HG03064 (cell line): ENCODE data around the gene TTBK1.

Source experiments
- ATAC-seq: cut with Tn5 transposase; IDR thresholded peaks from one replicate; pipeline ENCODE4 v1.9.1; 2021; ENCODE audit warnings: low read depth; ENCODE audit not compliant: unreplicated experiment

Gene TTBK1

DNA sequence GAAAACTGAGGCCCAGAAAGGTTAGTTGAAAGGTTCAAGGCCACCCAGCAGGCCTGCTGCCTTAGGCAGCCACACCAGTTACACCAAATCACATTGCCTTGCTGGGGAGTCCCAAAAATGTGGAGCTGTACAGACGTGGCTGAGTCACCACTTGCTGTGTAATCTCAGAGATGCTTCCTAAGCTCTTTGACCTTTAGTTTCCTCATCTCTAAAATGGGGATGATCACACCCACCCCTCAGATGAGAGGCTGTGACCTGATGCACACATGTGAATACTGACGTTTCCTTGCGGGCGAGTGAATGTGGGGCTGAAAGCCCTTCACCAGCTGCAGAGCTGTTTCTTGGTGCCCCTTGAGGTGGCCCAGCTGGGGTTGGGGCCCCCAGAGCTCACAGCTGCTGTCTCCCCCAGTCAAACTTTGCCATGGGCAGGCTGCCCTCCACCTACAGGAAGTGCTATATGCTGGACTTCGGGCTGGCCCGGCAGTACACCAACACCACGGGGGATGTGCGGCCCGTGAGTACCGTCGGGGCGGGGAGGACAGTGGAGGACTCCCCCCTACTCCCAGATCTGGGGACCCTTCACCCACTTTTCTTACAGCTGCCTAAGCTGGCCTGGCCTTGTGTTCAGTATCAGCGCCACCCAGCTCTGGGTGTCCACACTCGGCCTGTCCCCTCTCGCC is 11.0 kb downstream of the TTBK1 start:
- ATAC-seq = no peak

DNA sequence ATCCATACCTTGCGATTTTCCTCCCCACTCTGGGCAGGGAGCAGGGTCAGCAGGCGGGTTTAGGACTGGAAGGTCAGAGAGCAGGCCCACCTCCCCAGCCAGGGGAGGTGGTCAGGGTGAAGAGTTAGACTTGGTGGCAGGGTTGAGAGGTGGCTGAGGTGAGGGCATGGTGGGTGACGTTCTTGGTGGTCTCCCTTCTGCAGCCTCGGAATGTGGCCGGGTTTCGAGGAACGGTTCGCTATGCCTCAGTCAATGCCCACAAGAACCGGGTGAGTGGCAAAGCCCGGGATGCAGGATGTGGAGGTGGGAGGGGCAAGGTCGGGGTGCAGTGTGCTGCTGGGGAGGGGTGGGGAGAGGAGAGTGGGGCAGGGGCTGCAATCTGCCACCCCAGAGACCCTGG is 11.6 kb downstream of the TTBK1 start:
- no peak for ATAC-seq

DNA sequence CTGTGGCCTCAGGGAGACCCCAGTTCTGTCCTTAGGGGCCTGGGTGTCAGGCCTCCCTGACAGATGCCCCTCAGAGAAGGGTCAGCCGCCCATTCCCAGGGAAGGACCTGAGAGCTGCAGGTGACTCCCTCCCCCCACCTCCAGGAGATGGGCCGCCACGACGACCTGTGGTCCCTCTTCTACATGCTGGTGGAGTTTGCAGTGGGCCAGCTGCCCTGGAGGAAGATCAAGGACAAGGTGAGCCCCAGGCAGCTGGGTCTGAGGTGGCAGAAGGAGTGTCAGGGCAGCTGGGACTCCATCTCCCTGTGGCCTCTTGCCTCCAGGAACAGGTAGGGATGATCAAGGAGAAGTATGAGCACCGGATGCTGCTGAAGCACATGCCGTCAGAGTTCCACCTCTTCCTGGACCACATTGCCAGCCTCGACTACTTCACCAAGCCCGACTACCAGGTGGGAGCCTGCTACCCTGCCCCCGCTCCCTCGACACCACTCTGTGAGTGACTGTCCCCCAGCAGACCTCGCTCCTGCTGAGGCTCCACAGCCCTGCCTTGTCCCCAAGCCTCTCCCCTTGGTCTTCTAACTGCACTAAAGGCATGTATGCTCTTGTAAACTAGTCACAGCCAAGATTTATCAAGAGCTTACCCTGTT is 12.2 kb downstream of the TTBK1 start:
- ATAC-seq = no peak

DNA sequence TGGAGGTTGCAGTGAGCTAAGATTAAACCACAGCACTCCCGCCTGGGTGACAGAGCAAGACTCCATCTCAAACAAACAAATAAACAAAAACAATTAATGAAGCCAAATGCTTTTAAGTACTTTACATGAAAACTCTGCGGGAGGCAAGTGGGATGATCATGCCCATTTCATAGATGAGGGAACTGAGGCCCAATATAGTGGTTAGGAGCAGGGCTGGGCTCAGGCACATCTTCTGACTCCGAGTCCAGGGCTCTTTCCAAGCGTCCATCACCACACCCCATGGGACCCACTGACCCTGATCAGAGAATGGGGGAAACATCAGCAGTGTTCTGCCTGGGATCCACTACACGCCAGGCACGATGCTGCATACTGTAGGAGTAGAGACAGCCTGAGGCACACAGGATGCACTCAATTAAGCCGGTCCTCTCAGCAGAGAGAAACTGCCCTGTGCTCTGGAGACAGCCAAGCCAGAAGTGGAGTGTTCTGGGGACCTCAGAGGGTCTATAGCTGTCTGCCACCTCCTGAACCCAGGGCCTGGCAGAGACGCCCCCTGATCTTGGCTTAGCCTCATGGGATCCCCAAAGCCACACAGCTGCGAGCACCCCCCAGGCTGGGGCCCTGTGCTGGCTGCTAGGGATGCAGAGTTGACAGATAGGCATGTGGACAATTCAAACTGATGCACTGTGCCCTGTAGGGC is 13.5 kb downstream of the TTBK1 start:
- ATAC-seq = no peak

DNA sequence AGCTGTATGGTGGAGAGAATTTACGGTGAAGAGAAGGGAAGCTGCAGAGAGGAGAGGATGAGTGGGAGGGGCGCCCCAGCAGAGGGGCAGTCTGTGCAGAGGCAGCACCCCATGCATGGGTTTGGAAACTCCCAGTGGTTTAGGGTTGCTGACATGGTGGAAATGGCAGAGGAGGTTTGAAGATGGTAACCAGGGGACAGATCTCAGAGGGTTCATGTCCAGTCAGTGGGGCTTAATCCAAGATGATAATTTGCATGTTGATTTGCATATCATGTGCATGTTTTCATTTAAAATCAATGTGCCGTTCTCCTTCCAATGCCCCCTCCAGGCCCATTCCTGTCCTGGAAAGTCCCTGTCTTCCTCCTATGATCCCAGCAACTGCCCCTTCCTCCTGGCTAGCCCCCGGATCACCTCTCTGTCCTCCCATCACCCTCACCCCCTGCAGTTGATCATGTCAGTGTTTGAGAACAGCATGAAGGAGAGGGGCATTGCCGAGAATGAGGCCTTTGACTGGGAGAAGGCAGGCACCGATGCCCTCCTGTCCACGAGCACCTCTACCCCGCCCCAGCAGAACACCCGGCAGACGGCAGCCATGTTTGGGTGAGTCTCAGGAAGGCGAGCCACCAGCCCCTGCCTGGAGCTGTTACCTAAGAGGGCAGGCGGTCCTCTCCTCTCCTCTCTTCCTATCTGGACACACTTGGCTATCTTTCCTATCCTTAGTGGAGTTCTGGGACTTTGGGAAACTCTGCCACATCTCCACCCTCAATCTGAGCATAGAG is 14.3 kb downstream of the TTBK1 start:
- ATAC-seq = no peak

DNA sequence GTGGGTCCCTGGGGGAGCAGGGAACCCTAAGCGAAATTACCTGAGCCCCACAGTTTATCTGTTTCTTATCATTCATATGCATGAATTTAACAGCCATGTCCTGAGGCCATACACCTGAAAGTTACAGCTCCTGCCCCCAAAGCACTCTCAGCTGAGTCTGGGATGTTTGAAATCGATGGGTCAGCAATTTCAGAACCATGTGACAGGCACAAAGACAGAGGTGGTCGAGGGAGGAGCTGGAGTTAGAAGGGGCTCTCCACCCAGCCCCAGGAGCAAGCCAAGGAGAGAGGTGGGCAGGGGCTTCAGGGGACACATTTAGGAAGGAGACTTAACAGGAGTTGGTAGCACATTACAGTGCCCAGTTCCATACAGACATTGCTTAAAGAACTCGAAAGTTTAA is 14.9 kb downstream of the TTBK1 start:
- no peak for ATAC-seq

DNA sequence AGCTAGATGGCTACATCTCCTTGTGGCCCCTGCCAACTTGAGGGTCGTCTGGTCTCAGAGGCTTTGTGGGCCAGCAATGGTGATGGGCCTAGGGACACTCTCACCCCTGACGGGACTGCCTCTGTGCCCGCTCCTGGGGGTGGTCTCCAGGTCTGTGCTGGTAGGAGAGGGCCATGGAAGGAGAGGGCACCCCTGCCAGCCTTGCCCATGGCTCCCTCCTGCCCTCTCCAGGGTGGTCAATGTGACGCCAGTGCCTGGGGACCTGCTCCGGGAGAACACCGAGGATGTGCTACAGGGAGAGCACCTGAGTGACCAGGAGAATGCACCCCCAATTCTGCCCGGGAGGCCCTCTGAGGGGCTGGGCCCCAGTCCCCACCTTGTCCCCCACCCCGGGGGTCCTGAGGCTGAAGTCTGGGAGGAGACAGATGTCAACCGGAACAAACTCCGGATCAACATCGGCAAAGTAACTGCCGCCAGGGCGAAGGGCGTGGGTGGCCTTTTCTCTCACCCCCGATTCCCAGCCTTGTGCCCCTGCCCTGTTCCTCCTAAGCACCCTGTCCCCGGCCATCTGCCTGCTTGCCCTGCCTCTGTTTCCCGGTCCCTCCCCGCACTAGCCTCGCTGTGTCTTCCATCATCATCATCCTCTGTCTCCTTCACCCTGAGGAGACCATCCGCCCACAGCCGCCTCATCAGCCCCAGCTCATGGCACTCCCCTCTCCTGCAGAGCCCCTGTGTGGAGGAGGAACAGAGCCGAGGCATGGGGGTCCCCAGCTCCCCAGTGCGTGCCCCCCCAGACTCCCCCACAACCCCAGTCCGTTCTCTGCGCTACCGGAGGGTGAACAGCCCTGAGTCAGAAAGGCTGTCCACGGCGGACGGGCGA is 15.8 kb downstream of the TTBK1 start:
- ATAC-seq = no peak

DNA sequence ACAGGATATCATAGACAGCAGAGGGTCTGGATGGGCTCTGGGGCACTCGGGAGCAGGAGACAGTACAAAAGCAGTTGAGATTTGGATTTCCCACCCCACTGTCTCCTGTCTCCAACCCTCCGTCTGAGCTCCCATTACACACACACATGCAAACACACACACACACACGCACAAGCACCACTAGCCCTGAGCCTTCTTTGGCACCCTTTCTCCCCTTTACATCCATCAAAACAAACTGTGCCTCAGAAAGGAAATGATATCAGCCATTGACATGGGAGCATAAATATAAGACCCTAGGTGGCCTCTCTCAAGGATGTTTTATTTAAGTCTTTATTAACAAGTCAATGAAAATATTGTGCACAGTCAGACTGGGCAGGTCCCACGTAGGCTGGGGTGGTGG is 17.5 kb downstream of the TTBK1 start:
- no peak for ATAC-seq

DNA sequence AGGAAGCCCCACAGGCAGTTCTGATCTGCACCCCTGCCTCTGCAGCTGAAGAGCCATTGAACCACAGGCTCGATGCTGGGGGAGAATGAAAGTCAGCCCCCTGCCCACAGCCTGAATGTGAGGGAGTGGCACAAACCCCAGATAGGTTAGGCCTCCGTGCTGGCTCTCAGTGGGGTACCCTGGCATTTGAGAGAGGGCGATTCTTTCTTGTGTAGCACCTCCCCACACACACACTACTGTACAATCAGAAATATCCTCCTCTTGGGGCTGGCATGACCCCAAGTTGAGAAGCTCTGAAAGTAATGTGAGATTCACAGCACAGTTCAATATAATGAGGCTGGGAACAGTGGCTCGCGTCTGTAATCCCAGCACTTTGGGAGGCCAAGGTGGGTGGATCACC is 17.9 kb downstream of the TTBK1 start:
- ATAC-seq = no peak

DNA sequence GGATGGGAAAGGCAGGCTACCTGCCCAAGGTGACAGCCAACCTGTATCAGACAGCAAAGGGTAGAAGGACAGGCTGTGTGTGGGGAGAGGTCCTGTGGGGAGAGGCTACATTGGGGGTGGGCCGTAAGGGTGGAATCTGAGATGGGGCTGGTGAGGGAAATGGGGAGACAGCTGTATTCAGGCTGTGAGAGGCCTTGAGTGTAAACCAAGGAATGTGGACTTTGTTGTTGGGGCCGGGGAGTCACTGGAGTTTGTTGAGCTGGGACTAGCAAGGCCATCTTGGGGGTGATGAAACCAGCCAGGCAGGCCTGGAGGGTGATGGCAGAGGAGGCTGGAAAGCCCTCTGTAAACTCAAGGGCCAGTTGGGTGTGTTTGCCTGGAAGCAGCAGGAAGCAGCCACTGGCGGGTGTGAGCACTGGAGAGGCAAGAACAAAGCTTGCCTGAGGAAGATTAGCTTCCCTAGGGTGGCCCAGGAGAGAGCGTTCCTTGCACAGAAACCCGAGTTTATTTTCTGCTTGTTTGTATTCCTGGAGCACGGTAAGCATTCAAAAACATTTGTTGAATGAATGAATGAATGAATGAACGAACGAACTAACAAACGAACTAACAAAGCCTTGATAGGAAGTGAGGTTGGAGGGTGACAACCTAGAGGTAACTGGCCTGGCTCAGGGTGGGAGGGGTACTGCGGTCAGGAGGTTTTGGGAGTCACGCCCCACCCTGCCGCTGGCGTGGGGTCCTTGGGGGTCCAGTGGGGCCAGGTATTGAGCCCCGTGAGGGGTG is 18.9 kb downstream of the TTBK1 start:
- ATAC-seq = no peak

DNA sequence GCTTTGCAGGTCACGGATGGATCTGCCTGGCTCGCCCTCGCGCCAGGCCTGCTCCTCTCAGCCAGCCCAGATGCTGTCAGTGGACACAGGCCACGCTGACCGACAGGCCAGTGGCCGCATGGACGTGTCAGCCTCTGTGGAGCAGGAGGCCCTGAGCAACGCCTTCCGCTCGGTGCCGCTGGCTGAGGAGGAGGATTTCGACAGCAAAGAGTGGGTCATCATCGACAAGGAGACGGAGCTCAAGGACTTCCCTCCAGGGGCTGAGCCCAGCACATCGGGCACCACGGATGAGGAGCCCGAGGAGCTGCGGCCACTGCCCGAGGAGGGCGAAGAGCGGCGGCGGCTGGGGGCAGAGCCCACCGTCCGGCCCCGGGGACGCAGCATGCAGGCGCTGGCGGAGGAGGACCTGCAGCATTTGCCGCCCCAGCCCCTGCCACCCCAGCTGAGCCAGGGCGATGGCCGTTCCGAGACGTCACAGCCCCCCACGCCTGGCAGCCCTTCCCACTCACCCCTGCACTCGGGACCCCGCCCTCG is 19.6 kb downstream of the TTBK1 start:
- no peak for ATAC-seq

DNA sequence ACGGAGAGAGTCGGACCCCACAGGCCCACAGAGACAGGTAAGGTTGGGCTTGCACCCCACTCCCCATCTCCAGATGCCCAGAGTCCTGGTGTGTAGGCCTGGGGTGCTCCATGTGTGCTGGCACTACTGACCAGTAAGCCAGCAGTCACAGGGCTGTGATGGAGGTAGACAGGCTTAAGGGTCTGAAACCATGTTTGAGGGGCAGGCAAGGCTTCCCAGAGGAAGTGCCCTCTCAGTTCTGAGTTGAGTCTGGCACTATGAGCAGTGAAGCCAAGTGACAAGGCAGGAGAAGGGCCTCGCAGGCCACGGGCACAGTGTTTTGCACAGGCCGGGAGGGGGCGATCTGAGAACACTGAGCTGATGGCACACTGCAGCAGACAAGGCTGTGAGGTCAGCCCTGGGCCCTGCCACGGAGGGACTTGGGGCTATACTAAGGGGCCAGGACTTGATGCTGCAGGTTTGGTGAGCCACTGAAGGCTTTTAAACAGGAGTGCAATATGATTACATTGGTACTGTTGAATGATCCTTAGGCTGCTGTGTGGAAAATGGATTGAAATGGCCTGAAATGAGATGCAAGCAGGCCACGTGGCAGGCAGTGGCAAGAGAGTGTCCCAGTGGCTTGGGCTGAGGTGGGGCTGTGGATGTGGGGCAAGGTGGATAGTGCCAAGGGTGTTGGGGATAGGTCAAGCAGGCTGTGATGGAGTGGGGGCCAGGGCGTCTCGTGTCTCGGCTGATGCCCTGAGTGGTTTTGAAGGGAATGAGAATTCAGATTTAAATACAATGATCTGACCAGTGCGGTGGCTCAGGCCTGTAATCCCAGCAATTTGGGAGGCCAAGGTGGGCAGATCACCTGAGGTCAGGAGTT is 20.3 kb downstream of the TTBK1 start:
- ATAC-seq = no peak

DNA sequence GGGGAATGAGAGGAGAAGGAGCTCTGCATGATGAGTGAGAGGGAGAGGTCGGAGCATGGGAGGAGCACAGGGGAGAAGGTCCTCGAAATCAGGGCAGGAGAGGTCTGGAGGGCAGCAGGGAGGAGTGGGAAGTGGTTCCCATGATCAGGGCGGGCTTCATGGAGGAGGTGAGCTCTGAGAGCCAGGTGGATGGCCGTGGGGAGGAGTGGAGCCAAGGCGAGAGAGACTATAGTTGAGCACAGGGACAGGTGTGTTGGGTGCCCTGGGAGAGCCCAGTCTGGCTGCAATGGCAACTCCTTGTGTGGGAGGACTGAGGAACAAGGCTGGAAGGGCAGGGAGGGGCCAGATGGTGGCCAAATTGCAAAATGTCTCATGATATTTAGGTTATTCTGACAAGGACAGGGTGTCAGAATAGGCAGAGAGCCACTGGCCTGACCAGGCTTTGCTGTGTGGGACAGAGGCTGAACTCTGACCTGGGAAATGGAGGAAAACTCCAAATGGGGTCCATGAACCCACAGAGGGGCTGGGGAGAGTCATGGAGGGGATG is 21.4 kb downstream of the TTBK1 start:
- ATAC-seq = no peak

DNA sequence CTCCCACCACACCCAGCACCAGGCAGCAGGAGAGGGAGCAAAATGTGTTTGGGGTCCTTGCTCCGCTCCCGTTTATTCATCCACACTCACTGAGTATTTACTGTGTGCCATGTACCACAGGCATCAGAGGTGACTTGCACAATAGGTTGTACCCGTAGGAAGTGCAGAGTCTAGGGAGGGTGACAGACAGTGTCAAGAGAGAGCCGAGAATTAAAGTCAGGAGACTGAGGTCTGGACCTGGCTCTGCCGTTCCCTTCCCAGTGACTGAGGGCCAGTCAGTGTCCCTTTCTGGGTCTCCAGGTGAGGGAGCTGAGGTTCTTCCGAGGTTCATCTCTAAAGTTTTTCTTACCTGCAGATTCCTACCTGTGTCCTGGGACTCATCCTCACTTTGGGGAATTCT is 22.3 kb downstream of the TTBK1 start:
- no peak for ATAC-seq

DNA sequence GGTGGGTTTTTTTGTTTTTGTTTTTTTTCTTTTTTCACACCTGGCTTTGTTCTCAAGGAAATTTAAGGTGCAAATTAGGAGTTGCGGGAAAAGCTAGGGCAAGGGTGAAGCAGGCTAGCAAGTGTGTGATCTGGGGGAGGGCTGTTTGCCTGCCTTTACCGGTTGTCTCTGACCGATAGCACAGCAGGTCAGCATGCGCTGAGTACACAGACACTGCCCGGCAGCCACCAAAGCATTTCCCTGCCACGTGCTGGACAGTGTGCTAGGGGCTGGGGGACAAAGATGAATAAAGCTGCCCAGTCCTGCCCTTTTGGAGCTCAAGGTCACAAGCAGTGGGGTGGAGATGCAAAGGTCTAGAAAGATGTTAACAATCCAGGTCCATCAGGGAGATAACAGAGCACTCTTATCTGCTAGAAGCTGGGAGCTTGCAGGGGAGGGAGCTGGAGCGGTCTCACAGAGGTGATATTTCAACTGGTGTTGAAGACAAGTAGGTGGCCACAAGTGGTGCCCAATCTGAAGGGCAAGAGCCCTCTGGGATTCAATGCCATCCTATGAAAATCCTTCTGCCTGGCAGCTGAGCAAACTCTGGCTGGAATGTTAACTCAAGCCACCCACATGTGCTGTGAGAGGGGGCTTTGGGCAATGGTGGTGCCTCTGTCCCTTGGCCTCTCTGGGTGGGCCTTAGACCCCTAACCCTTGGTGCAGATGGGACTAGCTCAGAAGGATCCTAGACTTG is 24.5 kb downstream of the TTBK1 start:
- no peak for ATAC-seq

DNA sequence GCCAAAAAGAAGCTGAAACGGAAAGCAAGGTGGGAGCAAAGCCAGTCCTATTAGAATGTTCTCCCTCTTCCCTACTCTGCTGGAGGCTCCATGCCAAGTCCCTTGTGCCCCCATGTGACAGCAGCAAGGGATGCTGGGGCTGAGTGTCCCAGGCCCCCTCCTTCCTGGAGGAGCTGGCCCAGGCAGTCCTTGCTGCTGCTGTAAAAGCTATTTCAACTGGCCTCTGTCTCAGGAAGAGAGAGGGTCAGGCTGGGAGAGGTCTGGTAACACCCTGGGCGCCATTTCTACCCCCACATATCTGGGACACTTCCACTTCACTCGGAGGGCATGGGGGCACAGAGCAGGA is 25.0 kb downstream of the TTBK1 start:
- no peak for ATAC-seq

DNA sequence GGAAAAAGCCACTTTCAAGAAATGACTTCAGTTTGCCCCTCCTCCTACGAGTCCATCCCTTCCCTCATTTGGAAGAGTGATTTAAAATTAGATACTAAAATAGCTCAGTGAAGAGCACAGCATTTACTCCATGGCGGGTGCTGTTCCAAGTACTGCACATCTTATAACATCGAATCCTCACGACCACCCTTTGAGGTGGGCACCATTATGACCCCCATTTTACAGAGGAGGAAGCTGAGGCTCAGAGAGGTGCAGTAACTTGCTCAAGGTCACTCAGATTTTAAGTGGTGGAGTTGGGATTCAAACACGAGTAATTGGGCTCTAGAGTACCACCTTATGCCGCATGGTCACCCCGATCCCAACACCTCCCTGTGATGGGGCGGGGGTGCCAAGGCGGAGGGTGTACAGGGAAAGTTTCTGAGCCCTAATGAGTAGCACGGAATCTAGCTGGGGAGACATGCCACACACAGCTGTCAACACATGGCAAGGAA is 25.5 kb downstream of the TTBK1 start:
- no peak for ATAC-seq
